Activated CD8-positive, alpha-beta memory T cell treated with anti-CD3 and anti-CD28 coated beads, Interleukin-2, amount 50 U/mL, for 1 hour (primary cell): ENCODE measurements around the gene MMP24.
"Not testable (repeated sequence)": the region's sequence is repeated elsewhere in the genome, so short reads cannot be mapped to it uniquely, and the experiment has no call there.

Source experiments
- DNase-seq: peaks from one replicate; pipeline ENCODE4 v3.0.0-alpha.2; 2020; ENCODE audit errors: extremely low read depth

The MMP24 gene

GRCh38 chr20:35311409-35311808 lies 84.9 kb downstream of the MMP24 start:
- DNase-seq, result no peak

DNA sequence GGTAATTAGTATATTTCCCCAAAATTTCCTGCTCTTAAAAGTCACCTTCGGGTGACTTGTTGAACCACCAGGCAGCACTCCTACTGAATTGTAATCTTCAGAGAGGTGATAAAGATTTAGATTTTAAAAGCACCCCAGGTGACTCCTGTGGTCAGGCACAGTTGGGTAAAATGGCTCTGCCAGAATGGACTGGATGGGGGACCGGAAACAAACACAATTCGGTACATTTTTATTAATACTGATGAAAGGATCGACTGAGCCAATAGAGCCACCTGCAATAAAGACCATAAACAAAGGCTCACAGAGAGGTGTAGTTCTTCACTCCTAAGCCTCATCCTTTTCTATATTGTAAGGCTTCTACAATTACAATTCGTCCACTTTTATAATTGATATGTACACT lies 85.3 kb downstream of the MMP24 start:
- DNase-seq, result no peak

DNA sequence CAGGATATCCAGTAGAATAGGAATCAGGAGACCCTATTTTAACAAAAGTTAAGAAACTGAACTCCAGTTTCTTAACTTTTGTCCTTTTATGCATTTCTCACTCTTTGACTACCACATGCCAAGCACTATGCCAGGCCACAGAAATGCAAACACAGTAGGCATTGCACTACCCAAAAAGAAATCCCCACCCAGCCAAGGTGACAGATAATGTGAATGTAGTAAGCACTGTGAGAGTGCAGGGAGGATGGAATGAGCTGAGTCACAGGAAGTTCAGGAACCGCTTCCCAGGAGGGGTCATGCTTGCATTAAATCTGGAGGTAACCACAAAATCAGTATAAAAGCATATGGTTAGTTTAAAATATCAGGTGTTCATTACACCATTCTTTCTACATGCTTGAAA lies 85.8 kb downstream of the MMP24 start:
- DNase-seq, result no peak

- DNase-seq, result no peak
Measured at GRCh38 chr20:35314816-35315631, 88.5 kb downstream of the MMP24 start.

GRCh38 chr20:35315632-35316020 lies 89.1 kb downstream of the MMP24 start:
- DNase-seq, result not testable (repeated sequence)

DNA sequence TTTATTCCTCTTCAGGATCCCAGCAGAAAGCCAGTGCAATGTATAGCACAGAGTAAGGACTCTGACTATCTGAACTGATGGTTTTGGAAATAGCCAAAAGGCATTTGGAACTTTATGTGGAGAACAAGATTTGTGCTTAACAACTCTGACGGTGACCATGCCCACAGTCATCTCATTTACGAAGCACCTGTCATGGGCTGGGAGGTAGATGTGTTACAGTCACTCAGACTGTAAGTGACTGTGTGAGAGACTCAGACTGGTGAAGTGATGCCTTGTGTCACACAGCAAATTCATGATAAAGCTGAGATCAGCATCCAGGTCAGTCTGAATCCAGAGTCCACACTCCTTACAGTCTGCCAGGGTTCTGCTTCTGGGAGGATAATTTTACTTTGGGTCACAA lies 89.6 kb downstream of the MMP24 start:
- no peak for DNase-seq

DNA sequence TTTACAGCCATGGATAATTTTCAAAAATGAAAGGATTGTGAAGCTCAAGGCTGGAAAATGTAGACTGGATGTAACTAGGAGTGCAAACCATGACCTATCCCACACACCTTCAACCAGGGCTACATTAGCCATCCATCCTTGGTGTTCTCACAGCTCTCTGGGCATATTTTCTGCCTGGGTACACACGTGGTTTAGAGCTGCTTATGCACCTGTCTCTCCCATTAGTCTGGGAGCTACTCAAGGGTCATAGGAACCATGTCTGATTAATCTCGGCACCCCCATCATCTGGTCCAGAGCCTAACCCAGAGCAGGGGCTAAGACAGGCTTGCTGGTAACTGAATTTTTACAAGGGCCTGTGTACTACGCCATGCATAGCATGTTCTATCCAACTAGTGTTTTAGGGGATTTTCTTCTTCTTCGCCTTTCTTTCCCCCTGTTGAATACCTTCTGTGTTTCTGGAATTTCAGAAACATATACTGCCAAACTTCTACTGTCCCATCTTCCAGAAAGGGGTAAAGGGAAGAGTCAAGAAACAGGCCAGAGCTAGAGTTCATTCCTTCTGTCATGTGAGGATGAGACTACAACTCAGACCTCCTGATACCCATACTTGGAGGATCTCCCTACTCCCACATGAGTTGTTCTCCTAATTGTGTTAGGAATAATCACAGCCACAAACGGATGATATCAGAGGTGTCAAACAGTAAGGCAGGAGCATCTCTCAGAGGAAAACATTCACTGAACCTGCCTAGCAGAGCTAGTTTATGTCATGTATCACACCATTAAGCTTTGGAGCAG lies 91.1 kb downstream of the MMP24 start:
- DNase-seq, result no peak

- no peak for DNase-seq
Measured at GRCh38 chr20:35318502-35319157, 92.1 kb downstream of the MMP24 start.

- no peak for DNase-seq
Measured at GRCh38 chr20:35319192-35319870, 92.8 kb downstream of the MMP24 start.

DNA sequence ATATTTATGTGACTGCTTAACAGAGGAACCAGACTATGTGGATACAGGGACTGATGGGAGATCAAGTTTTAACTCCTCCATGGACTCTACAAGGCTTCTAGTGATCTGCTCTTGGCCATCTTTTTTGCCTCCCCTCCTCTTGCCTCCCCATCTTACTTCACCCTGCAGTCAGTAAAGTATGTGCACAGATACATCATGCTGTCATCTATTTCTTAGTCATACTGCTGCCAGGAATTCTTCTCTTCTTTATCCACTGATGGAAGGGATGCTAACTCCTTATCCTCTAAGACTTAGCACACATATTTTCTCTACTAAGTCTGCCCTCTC lies 93.3 kb downstream of the MMP24 start:
- no peak for DNase-seq

- no peak for DNase-seq
Measured at GRCh38 chr20:35320396-35321126, 94.1 kb downstream of the MMP24 start.

DNA sequence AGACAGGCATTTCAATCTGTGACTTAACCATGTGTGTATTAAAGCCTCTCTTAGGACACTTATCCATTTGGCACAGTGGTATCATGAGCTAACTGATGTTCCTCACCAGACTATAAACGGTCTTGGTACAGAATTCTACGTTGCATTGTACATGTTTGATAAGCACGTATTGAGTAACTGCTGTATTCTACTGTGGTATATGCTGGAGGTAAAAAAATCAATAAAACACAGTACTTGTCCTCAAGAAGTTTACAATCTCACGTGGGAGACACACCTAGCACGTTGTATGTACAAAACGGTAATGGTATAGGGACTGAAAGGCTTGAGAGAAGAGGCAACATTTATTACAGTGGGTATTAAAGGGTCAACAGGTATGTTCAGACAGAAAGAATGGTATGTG lies 98.9 kb downstream of the MMP24 start:
- DNase-seq, result no peak

DNA sequence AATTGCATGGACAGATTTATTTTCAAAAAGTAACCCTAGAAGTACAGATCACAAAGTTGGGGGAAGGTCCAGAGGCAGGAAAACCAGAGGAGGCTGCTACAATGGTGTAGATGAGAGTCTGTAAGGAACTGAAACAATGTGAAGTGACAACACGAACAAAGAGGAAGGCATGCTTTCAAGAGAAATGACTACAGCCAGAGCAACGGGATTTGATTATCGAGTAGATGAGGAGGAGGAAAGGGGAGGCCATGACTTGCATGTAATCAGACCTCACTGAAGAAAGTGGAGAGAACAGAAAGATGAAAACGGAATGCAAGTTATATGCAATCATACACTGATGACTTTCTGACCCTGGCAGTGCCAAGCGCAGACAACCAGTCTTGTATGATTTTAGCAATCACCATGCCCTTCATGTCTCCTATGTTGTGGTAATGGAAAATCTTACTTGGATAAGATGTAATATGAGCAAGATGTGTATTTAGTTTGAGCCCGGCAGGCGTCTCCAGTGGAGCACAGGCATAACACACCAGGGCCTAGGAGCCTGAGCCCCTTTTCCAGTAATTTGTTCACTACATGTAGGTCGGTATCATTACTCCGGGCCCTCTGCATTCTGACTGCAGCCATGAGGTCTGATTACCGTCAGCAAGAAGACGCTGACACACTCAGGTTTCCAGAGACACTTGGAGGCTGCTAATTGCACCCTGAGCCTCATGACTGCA lies 99.7 kb downstream of the MMP24 start:
- DNase-seq, result no peak
